H1 (cell line): ENCODE results near the gene TP53TG3D. TPM values are rescaled to one million over a fixed set of nuclear protein-coding genes. Genes with fewer than 3 reads are reported as not detected.
"Not testable (repeated sequence)": the region's sequence is repeated elsewhere in the genome, so short reads cannot be mapped to it uniquely, and the experiment has no call there.

ENCODE experiments used
- CTCF ChIA-PET: fragments of 300-600 bp; sonication (Branson Sonifier 250); formaldehyde crosslinking; loops from one replicate; lab custom pipeline; 2021; ENCODE audit not compliant: partially characterized antibody; lab: Charles Lee
- POLR2A ChIA-PET: fragments of 300-600 bp; sonication (Branson Sonifier 250); formaldehyde crosslinking; loops from one replicate; lab custom pipeline; 2021; ENCODE audit warnings: inconsistent platforms; ENCODE audit not compliant: partially characterized antibody; lab: Charles Lee
- DNase-seq, 2 experiments: peaks; one replicate each; pipeline versions ENCODE4 v3.0.0 to v3.0.0-alpha.2; 2010 to 2022; ENCODE audit warnings: low spot score in 2 of 2, low read depth in 1 of 2, mixed read lengths in 1 of 2
- FAIRE-seq: peaks from 2 replicates; lab custom pipeline; 2011; peaks lifted over from hg19 to GRCh38; lab: Jason Lieb, UNC
- H2AFZ ChIP-seq: 2 replicates; pipeline ENCODE4 v1.8.1; 2012; ENCODE audit warnings: low read length, inconsistent platforms
- H2AK5ac ChIP-seq: 2 replicates; pipeline ENCODE4 v1.6.1; 2013; ENCODE audit warnings: low read depth, low read length
- H2BK120ac ChIP-seq: replicated peaks from 2 replicates; pipeline ENCODE3; 2013; ENCODE audit warnings: low read depth, low read length, inconsistent platforms
- H2BK12ac ChIP-seq: 2 replicates; pipeline ENCODE4 v1.6.1; 2013; ENCODE audit warnings: low read depth, low read length
- H2BK15ac ChIP-seq: 2 replicates; pipeline ENCODE4 v1.6.1; 2013; ENCODE audit warnings: low read length
- H2BK20ac ChIP-seq: 2 replicates; pipeline ENCODE4 v1.6.1; 2013; ENCODE audit warnings: low read length
- H2BK5ac ChIP-seq: 2 replicates; pipeline ENCODE4 v1.6.1; 2013; ENCODE audit warnings: low read depth, low read length
- H3K14ac ChIP-seq: 2 replicates; pipeline ENCODE4 v1.6.1; 2013; ENCODE audit warnings: inconsistent platforms; ENCODE audit not compliant: insufficient read length
- H3K18ac ChIP-seq: 2 replicates; pipeline ENCODE4 v1.6.1; 2013; ENCODE audit warnings: low read length; ENCODE audit errors: extremely low read depth
- H3K23ac ChIP-seq: 2 replicates; pipeline ENCODE4 v1.6.1; 2013; ENCODE audit warnings: inconsistent platforms; ENCODE audit not compliant: insufficient read length
- H3K23me2 ChIP-seq: 2 replicates; pipeline ENCODE4 v1.6.1; 2013; ENCODE audit warnings: low read depth, low read length
- H3K27ac ChIP-seq: 2 replicates; pipeline ENCODE4 v1.6.1; 2011; ENCODE audit warnings: low read depth, low read length, inconsistent platforms
- H3K27me3 ChIP-seq, 4 experiments: replicated peaks in 1 of 4; 1 replicate in 1 of 4; 2 replicates in 3 of 4; pipeline versions ENCODE4 v1.6.1 to v1.8.1; 2011 to 2013; ENCODE audit warnings: low read length in 3 of 4, mild to moderate bottlenecking in 3 of 4, inconsistent platforms in 2 of 4, mixed read lengths in 2 of 4, moderate library complexity in 1 of 4; ENCODE audit not compliant: control insufficient read depth in 3 of 4, insufficient read depth in 3 of 4; ENCODE audit errors: extremely low read depth in 1 of 4
- H3K36me3 ChIP-seq, 4 experiments: 2 replicates each; pipeline versions ENCODE4 v1.6.1 to v1.8.1; 2011 to 2013; ENCODE audit warnings: mild to moderate bottlenecking in 4 of 4, low read length in 3 of 4, moderate library complexity in 2 of 4, control low read depth in 1 of 4, inconsistent platforms in 1 of 4; ENCODE audit not compliant: insufficient read depth in 4 of 4, control insufficient read depth in 2 of 4
- H3K4ac ChIP-seq: replicated peaks from 2 replicates; pipeline ENCODE3; 2013; ENCODE audit warnings: low read length, low read depth, mixed read lengths, inconsistent platforms; ENCODE audit not compliant: insufficient read length
- H3K4me1 ChIP-seq, 4 experiments: replicated peaks in 1 of 4; 1 replicate in 1 of 4; 2 replicates in 3 of 4; pipeline versions ENCODE4 v1.6.1 to v1.8.1; 2011 to 2013; ENCODE audit warnings: low read length in 3 of 4, inconsistent platforms in 2 of 4, mixed read lengths in 1 of 4; ENCODE audit not compliant: insufficient read depth in 4 of 4, control insufficient read depth in 3 of 4
- H3K4me2 ChIP-seq, 2 experiments: 2 replicates each; pipeline versions ENCODE4 v1.6.1 to v1.8.1; 2011 to 2013; ENCODE audit warnings: low read depth in 2 of 2, low read length in 2 of 2, control low read depth in 1 of 2, inconsistent platforms in 1 of 2, mild to moderate bottlenecking in 1 of 2; ENCODE audit not compliant: insufficient read depth in 1 of 2
- H3K4me3 ChIP-seq, 4 experiments: fragments of 200-600, 300-600 bp in 1 of 4; sonication (generic), shearing (Covaris generic), sonication (Bioruptor Twin) in 1 of 4; 2 replicates each; pipeline versions ENCODE4 v1.5.1 to v1.8.1; 2011 to 2016; ENCODE audit warnings: low read length in 4 of 4, low read depth in 3 of 4, control low read depth in 2 of 4, inconsistent platforms in 2 of 4, mild to moderate bottlenecking in 2 of 4, mixed read lengths in 1 of 4, moderate library complexity in 1 of 4; ENCODE audit not compliant: insufficient read depth in 2 of 4; ENCODE audit errors: extremely low read depth in 1 of 4
- H3K56ac ChIP-seq: replicated peaks from 2 replicates; pipeline ENCODE3; 2013; ENCODE audit warnings: low read depth, mild to moderate bottlenecking, mixed read lengths, low read length, inconsistent platforms; ENCODE audit not compliant: insufficient read length
- H3K79me1 ChIP-seq: 2 replicates; pipeline ENCODE4 v1.6.1; 2013; ENCODE audit warnings: low read depth, low read length, control low read depth
- H3K79me2 ChIP-seq, 2 experiments: 2 replicates each; pipeline versions ENCODE4 v1.6.1 to v1.8.1; 2012 to 2013; ENCODE audit warnings: low read length in 2 of 2, mild to moderate bottlenecking in 2 of 2, inconsistent platforms in 1 of 2; ENCODE audit not compliant: insufficient read depth in 2 of 2, control insufficient read depth in 1 of 2
- H3K9ac ChIP-seq, 4 experiments: replicated peaks in 1 of 4; 1 replicate in 1 of 4; 2 replicates in 3 of 4; pipeline versions ENCODE4 v1.6.1 to v1.8.1; 2011 to 2013; ENCODE audit warnings: low read depth in 3 of 4, low read length in 3 of 4, control low read depth in 2 of 4, mild to moderate bottlenecking in 2 of 4, moderate library complexity in 2 of 4, inconsistent platforms in 1 of 4; ENCODE audit errors: extremely low read depth in 1 of 4
- H3K9me3 ChIP-seq, 2 experiments: 2 replicates each; pipeline versions ENCODE4 v1.6.1 to v1.8.1; 2012 to 2013; ENCODE audit warnings: mild to moderate bottlenecking in 2 of 2, moderate library complexity in 2 of 2, control low read depth in 1 of 2, inconsistent platforms in 1 of 2, low read depth in 1 of 2, low read length in 1 of 2, mixed read lengths in 1 of 2; ENCODE audit not compliant: insufficient read depth in 2 of 2
- H4K20me1 ChIP-seq, 2 experiments: replicated peaks in 1 of 2; 2 replicates each; pipeline versions ENCODE3 to v1.8.1; 2011 to 2013; ENCODE audit warnings: inconsistent platforms in 2 of 2, low read length in 2 of 2, mild to moderate bottlenecking in 1 of 2; ENCODE audit not compliant: insufficient read depth in 2 of 2, control insufficient read depth in 1 of 2
- H4K5ac ChIP-seq: 2 replicates; pipeline ENCODE4 v1.6.1; 2013; ENCODE audit warnings: low read length, low read depth, mixed read lengths, inconsistent platforms; ENCODE audit not compliant: insufficient read length
- H4K8ac ChIP-seq: 2 replicates; pipeline ENCODE4 v1.8.0; 2013; ENCODE audit warnings: mild to moderate bottlenecking, moderate library complexity, low read length, inconsistent platforms; ENCODE audit not compliant: insufficient read depth; ENCODE audit errors: extremely low read depth
- H4K91ac ChIP-seq: replicated peaks from 2 replicates; pipeline ENCODE3; 2013; ENCODE audit warnings: low read length, mixed read lengths, inconsistent platforms; ENCODE audit not compliant: insufficient read length
- whole genome bisulfite sequencing, 2 experiments: shearing (Covaris generic) in 1 of 2; methylation state at CpG; one replicate each; pipeline versions ENCODE4 v1.1.6 to v1.1.7; 2013 to 2015; ENCODE audit warnings: low lambda C conversion rate in 2 of 2, mixed read lengths in 2 of 2, inconsistent platforms in 1 of 2, low coverage in 1 of 2, missing lambda C conversion rate in 1 of 2; ENCODE audit not compliant: insufficient replicate concordance in 2 of 2, insufficient coverage in 1 of 2, insufficient read length in 1 of 2; ENCODE audit errors: extremely low coverage in 1 of 2, missing lambda C conversion rate in 1 of 2; 5-methylcytosine and 5-hydroxymethylcytosine counted together
- polyA plus RNA-seq, 7 experiments: library from polyadenylated mRNA; depleted of rRNA in 3 of 7; stranded (reverse) in 5 of 7; unstranded in 2 of 7; fragments of >200 nt in 5 of 7; fragments of 200-250 nt in 2 of 7; gene quantifications; 1 replicate in 5 of 7; 2 replicates in 1 of 7; 4 replicates in 1 of 7; pipeline versions ENCODE4 v1.2.1 to v1.2.3, GENCODE V29; 2011 to 2013; ENCODE audit warnings: missing spikeins in 2 of 7, mixed read lengths in 2 of 7
- total RNA-seq: library from RNA; stranded (reverse); fragmentation: NEBNext Ultra II Directional; extraction: Animal tissue kit (Norgen Biotek cat#: 25700); gene quantifications from 2 replicates; pipeline ENCODE4 v1.2.1, GENCODE V29; 2021

TP53TG3D gene
- total and polyA plus RNA-seq, 2 of the 8 experiments (the other 6 are each of a cell fraction or from before 2014, with no cell fraction given): not detected

- H4K5ac ChIP-seq, H3K18ac ChIP-seq, H3K9ac ChIP-seq, H3K56ac ChIP-seq, H2BK120ac ChIP-seq, H2BK15ac ChIP-seq, H3K23ac ChIP-seq, H3K27ac ChIP-seq, H3K4me3 ChIP-seq, H3K23me2 ChIP-seq, H4K91ac ChIP-seq, POLR2A ChIA-PET, H2AK5ac ChIP-seq, H3K36me3 ChIP-seq, H3K4ac ChIP-seq, H3K79me2 ChIP-seq, H3K79me1 ChIP-seq, H4K20me1 ChIP-seq, H2BK5ac ChIP-seq, H3K27me3 ChIP-seq, H3K4me1 ChIP-seq, CTCF ChIA-PET, H2AFZ ChIP-seq, DNase-seq, H2BK12ac ChIP-seq, FAIRE-seq, H4K8ac ChIP-seq, H3K4me2 ChIP-seq, H3K14ac ChIP-seq, H2BK20ac ChIP-seq: not testable (repeated sequence)
- WGBS, 2 experiments: 83% methylated on average over 9 of the region's 10 CpGs; no CpG with 5 or more reads in 1 of the 2 experiments
- peaks cover 0 to 11% of the 10 kb centered on the region in 2 experiments; a peak in 1 of 4 replicates for H3K9me3 ChIP-seq
Observed at GRCh38 chr16:32263552-32263951, 10.5 kb downstream of the TP53TG3D start.

- H2AFZ ChIP-seq, H3K27ac ChIP-seq, POLR2A ChIA-PET, DNase-seq, H2BK20ac ChIP-seq, H4K20me1 ChIP-seq, H3K18ac ChIP-seq, H2BK120ac ChIP-seq, H4K5ac ChIP-seq, H3K79me2 ChIP-seq, H3K4ac ChIP-seq, H2BK15ac ChIP-seq, H3K9ac ChIP-seq, CTCF ChIA-PET, H4K91ac ChIP-seq, H2BK5ac ChIP-seq, FAIRE-seq, H2AK5ac ChIP-seq, H3K4me3 ChIP-seq, H3K4me2 ChIP-seq, H3K27me3 ChIP-seq, H3K79me1 ChIP-seq, H3K14ac ChIP-seq, H3K36me3 ChIP-seq, H4K8ac ChIP-seq, H3K4me1 ChIP-seq, H3K23me2 ChIP-seq, H2BK12ac ChIP-seq, H3K23ac ChIP-seq, H3K56ac ChIP-seq: not testable (repeated sequence)
- 73 to 100% methylated on average over 1 of the region's 1 CpG for WGBS, 2 experiments
- peaks cover 0 to 16% of the 10 kb centered on the region in 2 experiments; a peak in 1 of 4 replicates for H3K9me3 ChIP-seq
Observed at GRCh38 chr16:32281910-32282309, 28.8 kb downstream of the TP53TG3D start.
